SW480 (cell line): ENCODE measurements around the gene TLCD3A.
"Not testable (repeated sequence)": the region's sequence is repeated elsewhere in the genome, so short reads cannot be mapped to it uniquely, and the experiment has no call there.

Source experiments
- DNase-seq: peaks from one replicate; pipeline ENCODE4 v3.0.0-alpha.2; 2016; ENCODE audit warnings: low spot score

TLCD3A gene

DNA sequence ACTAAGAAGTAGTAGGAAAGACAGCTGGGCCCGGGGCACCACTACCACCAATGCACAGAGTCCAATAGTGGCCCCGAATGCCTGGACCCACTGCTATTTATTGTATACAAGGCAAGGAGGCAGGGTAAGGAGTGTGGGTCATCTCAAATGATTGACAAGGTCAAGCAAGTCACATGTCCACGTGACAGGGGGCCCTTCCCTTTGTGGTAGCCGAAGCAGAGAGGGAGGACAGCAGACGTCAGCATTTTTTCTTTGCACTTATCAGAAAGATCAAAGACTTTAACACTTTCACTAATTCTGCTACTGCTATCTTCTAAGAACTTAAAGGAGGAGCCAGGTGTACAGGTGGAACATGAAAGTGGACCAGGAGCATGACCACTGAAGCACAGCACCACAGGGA, 24.3 kb upstream of the TLCD3A start:
- DNase-seq: no peak

GRCh38 chr17:718075-718474, 14.3 kb upstream of the TLCD3A start:
- no peak for DNase-seq

DNA sequence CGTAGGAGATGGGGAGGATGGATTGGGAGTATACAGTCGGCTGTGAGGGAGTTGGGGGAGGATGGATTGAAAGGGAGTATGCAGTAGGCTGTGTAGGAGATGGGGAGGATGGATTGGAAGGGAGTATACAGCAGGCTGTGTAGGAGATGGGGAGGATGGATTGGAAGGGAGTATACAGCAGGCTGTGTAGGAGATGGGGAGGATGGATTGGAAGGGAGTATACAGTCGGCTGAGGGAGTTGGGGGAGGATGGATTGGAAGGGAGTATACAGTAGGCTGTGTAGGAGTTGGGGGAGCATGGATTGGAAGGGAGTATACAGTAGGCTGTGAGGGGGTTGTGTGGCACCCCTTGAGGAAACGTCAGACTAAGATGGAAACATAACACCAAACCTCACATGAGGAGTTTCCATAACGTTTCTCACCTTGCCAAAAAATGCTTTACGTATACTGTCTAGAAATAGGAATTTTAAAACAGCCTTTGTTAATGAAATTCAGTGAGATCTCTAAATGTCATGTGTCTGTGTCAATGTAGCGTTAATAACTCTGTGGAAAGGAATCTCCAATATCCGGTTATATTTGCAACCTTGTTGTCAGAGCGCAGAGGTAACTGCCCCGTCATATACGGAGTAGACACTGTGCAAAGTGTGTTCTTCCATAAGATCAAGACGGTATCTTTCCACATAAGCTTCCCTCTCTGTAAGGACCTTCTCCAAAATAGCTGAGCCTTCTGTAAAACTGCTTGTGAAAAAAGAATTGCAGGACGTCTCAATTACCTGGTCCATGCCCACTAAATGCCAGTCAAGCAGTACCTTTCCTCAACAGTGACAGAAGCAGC, 11.5 kb upstream of the TLCD3A start:
- peak; percentile 13 for DNase-seq

DNA sequence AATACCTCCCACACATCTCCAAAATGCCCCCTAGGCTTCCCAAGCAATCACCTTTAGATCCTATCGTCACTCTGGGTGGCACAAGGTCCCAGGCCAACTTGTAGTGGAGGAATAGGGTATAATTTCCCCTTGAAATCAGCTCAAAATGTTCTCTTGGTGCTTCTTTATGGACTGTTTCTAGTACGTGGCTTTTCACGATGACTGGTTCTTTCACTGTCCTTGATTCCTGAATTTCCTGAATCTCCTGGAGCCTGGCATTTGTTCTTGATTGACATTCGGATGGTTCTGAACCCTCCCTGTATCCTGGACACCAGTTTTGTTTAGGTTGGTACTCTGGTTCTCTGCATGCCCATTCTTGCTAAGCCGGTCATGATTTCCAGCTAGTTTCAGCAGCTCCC, 10.9 kb upstream of the TLCD3A start:
- DNase-seq: peak; percentile 22

DNA sequence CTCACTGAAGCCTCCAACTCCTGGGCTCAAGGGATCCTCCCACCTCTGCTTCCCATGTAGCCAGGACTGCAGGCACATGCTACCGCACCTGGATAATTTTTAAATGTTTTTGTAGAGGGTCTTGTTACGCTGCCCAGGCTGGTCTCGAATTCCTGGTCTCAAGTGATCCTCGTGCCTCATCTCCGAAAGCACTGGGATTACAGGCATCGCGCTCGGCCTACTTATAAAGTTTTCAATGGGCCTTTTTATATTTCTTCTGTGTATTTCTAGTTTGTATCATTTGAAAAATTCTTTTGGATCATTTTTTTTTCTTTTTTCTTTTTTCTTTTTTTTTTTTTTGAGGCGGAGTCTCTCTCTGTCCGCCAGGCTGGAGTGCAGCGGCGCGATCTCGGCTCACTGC, 7.3 kb upstream of the TLCD3A start:
- DNase-seq: no peak

DNA sequence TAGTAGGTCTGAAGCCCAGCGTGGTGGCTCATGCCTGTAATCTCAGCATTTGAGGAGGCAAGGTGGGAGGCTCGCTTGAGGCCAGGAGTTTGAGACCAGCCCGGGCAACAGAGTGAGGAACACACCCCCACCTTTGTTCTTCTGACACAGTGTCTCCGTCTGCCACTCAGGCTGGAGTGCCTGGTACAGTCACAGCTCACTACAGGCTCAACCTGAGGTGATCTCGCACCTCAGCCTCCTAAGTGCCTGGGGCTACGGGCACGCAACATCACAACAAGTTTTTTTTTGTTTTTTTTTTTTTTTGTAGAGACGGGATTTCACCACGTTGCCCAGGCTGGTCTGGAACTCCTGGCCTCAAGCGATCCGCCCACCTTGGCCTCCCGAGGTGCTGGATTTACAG, 6.7 kb upstream of the TLCD3A start:
- no peak for DNase-seq

GRCh38 chr17:726271-726919, 6.0 kb upstream of the TLCD3A start:
- DNase-seq: no peak

DNA sequence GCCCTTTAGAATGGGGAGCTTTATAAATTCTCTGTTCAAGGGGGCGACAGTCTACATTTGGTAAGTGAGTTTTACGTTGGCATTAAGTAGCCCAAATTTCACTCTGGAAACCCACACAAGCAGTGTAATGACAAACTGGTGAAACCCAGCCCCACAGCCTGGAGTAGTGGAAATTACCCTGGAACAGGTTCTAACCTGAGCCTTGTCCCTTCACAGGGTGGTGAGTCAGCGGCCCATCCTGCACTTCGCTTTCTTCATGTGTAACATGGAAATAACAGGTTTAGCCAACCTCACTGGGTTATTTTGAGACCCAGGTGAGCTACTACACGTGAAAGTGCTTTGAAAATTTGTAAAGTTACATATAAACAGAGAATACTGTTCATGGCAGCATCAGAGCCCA, 3.5 kb upstream of the TLCD3A start:
- no peak for DNase-seq

GRCh38 chr17:731644-732066, 741 bp upstream of the TLCD3A start:
- DNase-seq: no peak

DNA sequence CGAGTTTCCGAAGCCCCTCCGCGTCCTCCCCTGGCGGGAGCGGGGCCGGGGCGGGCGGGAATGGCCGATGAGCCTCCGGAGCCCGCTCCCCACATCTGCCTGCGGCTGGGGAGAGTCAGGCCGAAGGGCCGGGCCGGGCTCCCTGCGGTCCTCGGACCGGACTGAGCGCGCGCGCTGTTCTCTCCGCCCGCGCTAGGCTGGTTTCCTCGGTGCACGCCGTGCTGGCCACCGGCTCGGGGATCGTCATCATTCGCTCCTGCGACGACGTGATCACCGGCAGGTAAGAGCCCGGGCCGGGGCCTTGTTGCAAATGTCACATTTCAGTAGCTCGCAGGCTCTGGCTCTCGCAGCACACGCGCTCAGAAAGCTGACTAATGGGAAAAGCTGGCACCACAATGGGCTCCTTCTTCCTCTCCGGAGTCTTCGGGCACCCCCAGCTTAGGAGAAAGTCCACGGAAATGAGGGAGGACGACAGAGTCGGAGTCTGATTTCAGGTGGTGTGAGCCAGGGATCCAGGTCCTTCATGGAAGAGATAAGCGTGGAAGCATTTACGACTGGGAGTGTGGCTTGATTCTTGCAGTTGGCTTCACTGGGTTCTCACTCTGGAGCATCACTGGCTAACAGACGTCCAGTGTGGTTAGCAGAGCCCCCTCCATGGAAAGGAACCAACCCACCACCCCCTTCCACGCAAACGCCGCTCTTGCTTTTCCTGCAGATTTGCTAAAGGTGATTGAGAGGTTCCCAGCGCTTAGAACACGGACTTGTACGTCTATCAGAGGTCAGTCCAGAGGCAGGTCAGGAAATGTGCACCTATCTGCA, 715 bp downstream of the TLCD3A start:
- DNase-seq: peak; percentile 54

DNA sequence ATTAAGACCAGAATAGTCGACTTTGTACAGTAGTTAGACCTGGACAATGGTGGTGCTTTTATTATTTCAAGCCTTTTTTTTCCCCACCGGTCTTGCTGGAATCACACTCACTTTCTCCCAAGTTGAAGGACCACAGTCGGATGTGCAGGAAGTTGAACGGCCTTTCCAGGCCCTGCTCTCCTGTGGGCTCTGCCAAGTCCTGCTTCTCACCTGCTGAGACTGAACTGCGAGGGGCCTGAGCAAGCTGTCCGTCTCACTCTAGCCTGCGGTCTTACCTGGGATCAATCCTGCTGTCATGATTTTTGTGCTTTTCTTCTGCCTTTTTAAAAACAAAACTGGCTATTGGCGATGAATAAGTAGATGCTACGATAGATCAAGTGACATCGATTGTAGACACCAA, 1.3 kb downstream of the TLCD3A start:
- no peak for DNase-seq

- DNase-seq: no peak
Measured at GRCh38 chr17:737561-738113, 5.2 kb downstream of the TLCD3A start.

- no peak for DNase-seq
Measured at GRCh38 chr17:740240-741017, 8.0 kb downstream of the TLCD3A start.

DNA sequence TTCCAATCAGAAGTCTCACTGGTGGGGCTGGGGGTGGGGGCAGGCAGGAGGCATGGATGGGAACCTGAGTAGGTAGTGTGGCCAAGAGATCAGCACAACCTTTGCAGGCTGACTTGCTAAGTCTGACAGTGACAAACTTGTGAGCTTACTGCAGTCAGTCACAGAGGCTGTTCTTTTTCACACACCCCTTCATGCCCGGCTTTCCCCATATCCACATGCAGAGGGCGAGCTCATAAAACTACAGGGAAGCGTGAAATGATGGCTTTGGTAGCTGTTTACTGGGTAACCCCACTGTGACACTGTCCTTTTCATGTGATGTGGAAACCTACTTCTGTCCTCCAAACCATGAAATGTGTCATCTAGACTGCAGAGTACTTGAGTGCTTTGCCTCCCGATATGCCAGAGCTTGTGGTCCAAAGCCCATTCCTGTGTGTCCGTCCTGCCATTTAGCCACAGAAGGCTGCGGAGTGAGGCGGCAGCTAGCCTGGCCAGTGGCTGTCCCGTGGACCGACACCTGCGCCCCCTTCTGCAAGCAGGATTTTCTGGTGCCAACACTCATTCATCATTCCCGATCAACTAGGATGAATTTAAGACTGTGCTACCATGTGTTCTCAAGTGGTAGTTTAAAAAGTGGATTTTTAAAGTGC, 9.9 kb downstream of the TLCD3A start:
- DNase-seq: no peak

- DNase-seq: no peak
Measured at GRCh38 chr17:743139-743538, 10.7 kb downstream of the TLCD3A start.

DNA sequence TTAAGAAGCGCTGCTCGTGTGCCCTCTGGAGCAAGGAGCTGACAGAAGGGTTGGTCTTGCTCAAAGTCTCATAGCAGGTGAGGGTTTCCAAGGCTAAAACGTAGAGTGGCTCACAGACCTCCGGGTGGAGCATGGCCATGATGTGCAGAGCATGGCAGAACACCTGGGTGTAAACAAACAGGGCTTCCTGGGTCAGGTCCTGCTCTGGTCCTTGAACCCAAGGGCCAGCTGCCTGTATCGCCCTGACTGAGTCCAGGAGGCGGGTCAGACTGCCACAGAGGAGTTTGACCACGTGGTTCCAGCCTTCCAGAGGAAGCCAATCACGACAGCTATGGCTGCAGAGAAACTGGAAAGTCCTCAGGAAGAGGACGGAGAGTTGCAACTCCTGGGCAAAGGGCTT, 12.5 kb downstream of the TLCD3A start:
- DNase-seq: no peak

DNA sequence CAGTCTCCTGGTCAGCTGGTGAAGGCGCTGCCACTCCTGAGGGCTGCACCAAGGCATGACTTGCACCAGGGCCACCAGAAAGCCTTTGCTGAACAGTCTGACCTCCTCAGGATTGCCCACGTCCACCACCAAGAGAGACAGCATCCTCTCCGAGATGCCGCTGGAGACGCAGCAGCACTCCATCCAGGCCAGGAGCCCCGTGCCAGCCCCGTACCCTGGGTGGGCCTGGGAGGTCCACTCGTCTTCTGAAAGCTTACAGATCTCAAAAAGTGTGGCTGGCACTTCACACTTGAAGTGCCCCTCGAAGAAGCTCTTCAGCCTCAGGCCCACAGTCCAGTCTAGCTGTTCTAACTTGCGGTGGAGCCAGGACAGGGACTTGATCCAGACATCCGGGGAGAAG, 13.0 kb downstream of the TLCD3A start:
- DNase-seq: no peak

- no peak for DNase-seq
Measured at GRCh38 chr17:746181-746580, 13.8 kb downstream of the TLCD3A start.

DNA sequence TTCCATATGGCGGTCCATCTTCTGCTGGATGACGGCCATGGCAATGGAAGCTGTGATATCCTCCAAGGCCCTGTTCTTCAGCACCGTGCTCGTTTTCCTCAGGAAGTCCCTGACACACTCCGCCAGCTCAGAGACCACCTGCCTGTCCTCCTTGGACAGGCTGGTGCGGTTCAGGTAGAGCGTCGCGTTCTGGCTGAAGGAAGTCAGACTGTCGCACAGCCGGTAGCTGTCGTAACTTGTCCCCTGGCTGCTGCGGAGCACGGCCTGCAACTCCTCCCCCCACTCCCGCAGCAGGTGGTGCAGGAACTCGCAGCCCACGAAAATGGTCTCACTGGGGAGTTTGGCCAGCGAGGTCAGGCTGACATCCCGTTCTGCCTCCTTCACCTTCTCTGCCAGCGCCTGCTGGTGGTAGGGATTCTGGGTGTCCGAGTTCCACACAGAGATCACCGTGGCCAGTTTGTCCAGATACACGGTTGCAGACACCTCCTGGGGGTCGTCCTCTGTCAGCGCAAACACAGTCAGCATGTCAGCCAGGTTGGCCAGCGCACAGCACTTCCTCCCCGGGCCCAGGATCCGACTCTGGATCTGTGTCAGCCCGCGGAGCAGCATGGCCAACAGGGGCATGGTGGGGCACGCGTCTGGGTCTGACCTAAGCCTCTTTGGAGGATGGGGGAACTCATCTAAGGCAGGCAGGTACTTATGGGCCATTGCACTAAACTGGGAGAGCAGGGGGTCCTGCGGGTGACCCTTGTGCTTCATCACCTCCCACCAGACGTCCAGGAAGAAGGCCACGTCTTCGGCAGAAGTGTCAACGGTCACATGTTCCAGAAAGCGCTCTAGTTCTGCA, 14.6 kb downstream of the TLCD3A start:
- DNase-seq: no peak

DNA sequence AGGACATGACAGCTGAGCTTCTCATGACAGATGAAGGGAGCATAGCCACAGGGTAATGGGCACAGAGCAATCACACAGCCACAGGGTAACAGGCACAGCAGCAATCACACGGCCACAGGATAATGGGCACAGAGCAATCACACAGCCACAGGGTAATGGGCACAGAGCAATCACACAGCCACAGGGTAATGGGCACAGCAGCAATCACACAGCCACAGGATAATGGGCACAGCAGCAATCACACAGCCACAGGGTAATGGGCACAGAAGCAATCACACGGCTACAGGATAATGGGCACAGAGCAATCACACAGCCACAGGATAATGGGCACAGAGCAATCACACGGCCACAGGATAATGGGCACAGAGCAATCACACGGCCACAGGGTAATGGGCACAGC, 16.2 kb downstream of the TLCD3A start:
- DNase-seq: not testable (repeated sequence)
